ENCODE measurements around the gene STAT3. TPM values are rescaled to one million over a fixed set of nuclear protein-coding genes. Genes with fewer than 3 reads are reported as not detected.
A peak's percentile ranks its signal among the peaks of the same experiment; 100 is the strongest.

STAT3 gene
- total and polyA plus RNA-seq, 9 of the 15 experiments (the other 6 are each of a cell fraction or from before 2014, with no cell fraction given): 90.0 to 179 (median 114) TPM

GRCh38 chr17:42288803-42289610 lies 99.2 kb downstream of the STAT3 start (continued):
- TF ChIP-seq LEF1 (IDR thresholded peaks at IDR 0.05) (no peak), ZFPM2 (CRISPR knock-in tag; IDR thresholded peaks at IDR 0.05) (no peak), PHF20 (IDR thresholded peaks at IDR 0.05; ENCODE audit: partially characterized antibody) (no peak), THRA (IDR thresholded peaks at IDR 0.05) (no peak), SMAD3 (CRISPR knock-in tag; conservative IDR thresholded peaks at IDR 0.05) (no peak), ZFP1 (CRISPR knock-in tag; IDR thresholded peaks at IDR 0.05) (no peak), MAFK (IDR thresholded peaks at IDR 0.05; ENCODE audit: low read length) (no peak), DDX20 (tag; IDR thresholded peaks at IDR 0.05; ENCODE audit: low read depth) (no peak), ZBTB12 (CRISPR knock-in tag; IDR thresholded peaks at IDR 0.05) (no peak), XRCC3 (IDR thresholded peaks at IDR 0.05) (no peak), BDP1 (IDR thresholded peaks at IDR 0.05; ENCODE audit: insufficient read depth, insufficient read length) (no peak), ZNF444 (CRISPR knock-in tag; IDR thresholded peaks at IDR 0.05) (no peak), TAL1 (IDR thresholded peaks at IDR 0.05) (no peak), GTF2F1 (IDR thresholded peaks at IDR 0.05; ENCODE audit: low read depth, low read length) (no peak), SIN3B (IDR thresholded peaks at IDR 0.05; ENCODE audit: low read depth) (no peak), TRIM28 (IDR thresholded peaks at IDR 0.05) (no peak), CREM (IDR thresholded peaks at IDR 0.05; ENCODE audit: low read depth) (no peak), CHD1 (IDR thresholded peaks at IDR 0.05; ENCODE audit: low read length) (no peak)
- TF ChIP-seq, protein P1, sequence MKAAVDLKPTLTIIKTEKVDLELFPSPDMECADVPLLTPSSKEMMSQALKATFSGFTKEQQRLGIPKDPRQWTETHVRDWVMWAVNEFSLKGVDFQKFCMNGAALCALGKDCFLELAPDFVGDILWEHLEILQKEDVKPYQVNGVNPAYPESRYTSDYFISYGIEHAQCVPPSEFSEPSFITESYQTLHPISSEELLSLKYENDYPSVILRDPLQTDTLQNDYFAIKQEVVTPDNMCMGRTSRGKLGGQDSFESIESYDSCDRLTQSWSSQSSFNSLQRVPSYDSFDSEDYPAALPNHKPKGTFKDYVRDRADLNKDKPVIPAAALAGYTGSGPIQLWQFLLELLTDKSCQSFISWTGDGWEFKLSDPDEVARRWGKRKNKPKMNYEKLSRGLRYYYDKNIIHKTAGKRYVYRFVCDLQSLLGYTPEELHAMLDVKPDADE (conservative IDR thresholded peaks at IDR 0.05; ENCODE audit: control insufficient read depth, low read depth, low read length): 0 out of 2 replicates have a peak, but pooled peaks have one; percentile 8
- TF ChIP-seq, protein P2, sequence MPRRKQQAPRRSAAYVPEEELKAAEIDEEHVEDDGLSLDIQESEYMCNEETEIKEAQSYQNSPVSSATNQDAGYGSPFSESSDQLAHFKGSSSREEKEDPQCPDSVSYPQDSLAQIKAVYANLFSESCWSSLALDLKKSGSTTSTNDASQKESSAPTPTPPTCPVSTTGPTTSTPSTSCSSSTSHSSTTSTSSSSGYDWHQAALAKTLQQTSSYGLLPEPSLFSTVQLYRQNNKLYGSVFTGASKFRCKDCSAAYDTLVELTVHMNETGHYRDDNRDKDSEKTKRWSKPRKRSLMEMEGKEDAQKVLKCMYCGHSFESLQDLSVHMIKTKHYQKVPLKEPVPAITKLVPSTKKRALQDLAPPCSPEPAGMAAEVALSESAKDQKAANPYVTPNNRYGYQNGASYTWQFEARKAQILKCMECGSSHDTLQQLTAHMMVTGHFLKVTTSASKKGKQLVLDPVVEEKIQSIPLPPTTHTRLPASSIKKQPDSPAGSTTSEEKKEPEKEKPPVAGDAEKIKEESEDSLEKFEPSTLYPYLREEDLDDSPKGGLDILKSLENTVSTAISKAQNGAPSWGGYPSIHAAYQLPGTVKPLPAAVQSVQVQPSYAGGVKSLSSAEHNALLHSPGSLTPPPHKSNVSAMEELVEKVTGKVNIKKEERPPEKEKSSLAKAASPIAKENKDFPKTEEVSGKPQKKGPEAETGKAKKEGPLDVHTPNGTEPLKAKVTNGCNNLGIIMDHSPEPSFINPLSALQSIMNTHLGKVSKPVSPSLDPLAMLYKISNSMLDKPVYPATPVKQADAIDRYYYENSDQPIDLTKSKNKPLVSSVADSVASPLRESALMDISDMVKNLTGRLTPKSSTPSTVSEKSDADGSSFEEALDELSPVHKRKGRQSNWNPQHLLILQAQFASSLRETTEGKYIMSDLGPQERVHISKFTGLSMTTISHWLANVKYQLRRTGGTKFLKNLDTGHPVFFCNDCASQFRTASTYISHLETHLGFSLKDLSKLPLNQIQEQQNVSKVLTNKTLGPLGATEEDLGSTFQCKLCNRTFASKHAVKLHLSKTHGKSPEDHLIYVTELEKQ (CRISPR knock-in tag; IDR thresholded peaks at IDR 0.05): no peak
